HepG2 (cell line): ENCODE data around the gene BCAS1. TPM values are rescaled to one million over a fixed set of nuclear protein-coding genes. Genes with fewer than 3 reads are reported as not detected.

Experiments used
- ATAC-seq: fragments of 200-7000 bp; cut with Tn5 transposase; 3 replicates; pipeline ENCODE4 v1.9.1; 2020; ENCODE audit warnings: mild to moderate bottlenecking, moderate library complexity
- BruUV-seq: library from RNA; stranded (reverse); fragments of 400-500 nt; replicated peaks from 2 replicates; lab custom pipeline; 2021; lab: Mats Ljungman, UMichigan
- CTCF ChIA-PET: fragments of 300-600 bp; formaldehyde crosslinking; extraction: SDS; loops from one replicate; lab custom pipeline; 2021; ENCODE audit warnings: low total read pairs, inconsistent platforms, low intra/inter-chr PET ratio; lab: Yijun Ruan, JAX
- POLR2A ChIA-PET: fragments of 350-600 bp; sonication (Branson Sonifier 250); formaldehyde crosslinking; loops from one replicate; lab custom pipeline; 2020; ENCODE audit warnings: antibody characterized with exemption, inconsistent platforms; lab: Yijun Ruan, JAX
- DNase-seq: peaks from one replicate; pipeline ENCODE4 v3.0.0-alpha.2; 2015; ENCODE audit warnings: low spot score
- FAIRE-seq: peaks from 3 replicates; lab custom pipeline; 2011; peaks lifted over from hg19 to GRCh38; lab: Jason Lieb, UNC
- H2AFZ ChIP-seq: one replicate; pipeline ENCODE4 v1.6.1; 2011; ENCODE audit warnings: low read length, inconsistent platforms
- H3K27ac ChIP-seq: fragments of 300-600 bp; 3 replicates; pipeline ENCODE4 v1.8.0; 2011; ENCODE audit warnings: mixed run types, mild to moderate bottlenecking, mixed read lengths, low read length, inconsistent platforms; ENCODE audit not compliant: insufficient read depth; ENCODE audit errors: extremely low read length
- H3K27me3 ChIP-seq, 2 experiments: fragments of 200-600 bp in 1 of 2; 2 replicates in 1 of 2; 3 replicates in 1 of 2; pipeline versions ENCODE4 v1.6.0 to v1.8.0; 2011; ENCODE audit warnings: low read length in 2 of 2, mild to moderate bottlenecking in 2 of 2, moderate library complexity in 2 of 2, inconsistent platforms in 1 of 2; ENCODE audit not compliant: insufficient read depth in 2 of 2, control insufficient read depth in 1 of 2
- H3K36me3 ChIP-seq, 2 experiments: fragments of 200-600 bp in 1 of 2; replicated peaks in 1 of 2; 2 replicates in 1 of 2; 3 replicates in 1 of 2; pipeline versions ENCODE4 v1.5.1 to v1.8.0; 2011; ENCODE audit warnings: low read length in 2 of 2, inconsistent platforms in 1 of 2; ENCODE audit not compliant: insufficient read depth in 2 of 2, control insufficient read depth in 1 of 2
- H3K4me1 ChIP-seq: 2 replicates; pipeline ENCODE4 v1.5.1; 2012; ENCODE audit warnings: low read length, inconsistent platforms; ENCODE audit not compliant: insufficient read depth
- H3K4me2 ChIP-seq: 2 replicates; pipeline ENCODE4 v1.6.0; 2011; ENCODE audit warnings: low read depth, low read length, inconsistent platforms
- H3K4me3 ChIP-seq, 3 experiments: fragments of 200-600 bp in 1 of 3; sonication (generic), shearing (Covaris generic) in 1 of 3; replicated peaks in 1 of 3; 2 replicates each; pipeline ENCODE4 v1.5.1; 2011 to 2016; ENCODE audit warnings: low read length in 3 of 3, inconsistent platforms in 2 of 3, low read depth in 2 of 3, mild to moderate bottlenecking in 2 of 3, control low read depth in 1 of 3, mixed read lengths in 1 of 3; ENCODE audit not compliant: insufficient read depth in 1 of 3
- H3K79me2 ChIP-seq: one replicate; pipeline ENCODE4 v1.6.1; 2011; ENCODE audit warnings: low read length, inconsistent platforms; ENCODE audit not compliant: insufficient read depth
- H3K9ac ChIP-seq: 2 replicates; pipeline ENCODE4 v1.6.0; 2011; ENCODE audit warnings: mild to moderate bottlenecking, low read depth, low read length, inconsistent platforms; ENCODE audit not compliant: insufficient read depth
- H3K9me3 ChIP-seq: 2 replicates; pipeline ENCODE4 v1.5.1; 2012; ENCODE audit warnings: mild to moderate bottlenecking, low read length
- H4K20me1 ChIP-seq: 2 replicates; pipeline ENCODE4 v1.6.0; 2011; ENCODE audit warnings: inconsistent platforms, mild to moderate bottlenecking, low read length, moderate library complexity; ENCODE audit not compliant: insufficient read depth
- EP300 ChIP-seq, 3 experiments: sonication (generic) in 1 of 3; formaldehyde crosslinking in 1 of 3; IDR thresholded peaks; 2 replicates each; pipeline versions ENCODE4 v1.5.1 to v1.6.1; 2011 to 2020; ENCODE audit warnings: low read depth in 2 of 3, low read length in 2 of 3, borderline replicate concordance in 1 of 3, improper control_type of control experiment in 1 of 3, mild to moderate bottlenecking in 1 of 3, missing genetic modification reagents in 1 of 3, moderate library complexity in 1 of 3
- FOSL2 ChIP-seq: sonication (generic); formaldehyde crosslinking; IDR thresholded peaks from 2 replicates; pipeline ENCODE4 v1.4.0; 2020; ENCODE audit warnings: missing genetic modification reagents
- KDM6A ChIP-seq: IDR thresholded peaks from 2 replicates; pipeline ENCODE4 v1.6.1; 2016; ENCODE audit warnings: low read depth
- KLF16 ChIP-seq, 2 experiments: sonication (generic) in 1 of 2; formaldehyde crosslinking in 1 of 2; IDR thresholded peaks; 2 replicates each; pipeline versions ENCODE4 v1.6.1 to v1.8.0; 2016 to 2023; ENCODE audit warnings: missing genetic modification reagents in 2 of 2, missing compliant biosample characterization in 1 of 2
- NFE2L2 ChIP-seq: fragments of 150-350 bp; IDR thresholded peaks from 2 replicates; pipeline ENCODE4 v1.6.1; 2014; ENCODE audit warnings: low read length
- RAD51 ChIP-seq: fragments of 450-650 bp; IDR thresholded peaks from 2 replicates; pipeline ENCODE4 v1.6.1; 2016; ENCODE audit warnings: borderline replicate concordance
- XRCC5 ChIP-seq: fragments of 200-400 bp; formaldehyde crosslinking; optimal IDR thresholded peaks from 2 replicates; pipeline ENCODE3; 2017; ENCODE audit warnings: mild to moderate bottlenecking, low read length
- ZKSCAN8 ChIP-seq: IDR thresholded peaks from 2 replicates; pipeline ENCODE4 v1.6.1; 2016; ENCODE audit warnings: borderline replicate concordance, missing genetic modification reagents, missing compliant biosample characterization
- ZNF251 ChIP-seq: sonication (generic); formaldehyde crosslinking; IDR thresholded peaks from 2 replicates; pipeline ENCODE4 v1.9.0; 2021; ENCODE audit warnings: mild to moderate bottlenecking, missing genetic modification reagents
- ZNF276 ChIP-seq: sonication (generic); formaldehyde crosslinking; IDR thresholded peaks from 2 replicates; pipeline ENCODE4 v1.4.0; 2020; ENCODE audit warnings: mild to moderate bottlenecking, low read depth, missing genetic modification reagents
- ZNF577 ChIP-seq: sonication (generic); formaldehyde crosslinking; IDR thresholded peaks from 2 replicates; pipeline ENCODE4 v1.4.0; 2020; ENCODE audit warnings: mild to moderate bottlenecking, low read depth, missing genetic modification reagents, borderline replicate concordance
- ZNF670 ChIP-seq: sonication (generic); formaldehyde crosslinking; IDR thresholded peaks from 2 replicates; pipeline ENCODE4 v1.8.0; 2022; ENCODE audit warnings: mild to moderate bottlenecking, missing genetic modification reagents, borderline replicate concordance
- WGBS: methylation state at CpG from one replicate; pipeline ENCODE4 v1.1.6; 2017; ENCODE audit warnings: low lambda C conversion rate; 5-methylcytosine and 5-hydroxymethylcytosine counted together
- in situ Hi-C: cut with HindIII; loops from 2 replicates; pipeline ENCODE4 v1.10.0; 2017; ENCODE audit warnings: low pct_unique_long_range_greater_than_20kb; ENCODE audit not compliant: extremely low pct_ligation_motif_present
- intact Hi-C: fragments of 100-400 bp; cut with micrococcal nuclease; formaldehyde crosslinking; loops from one replicate; pipeline ENCODE4 v1.10.0; 2022; ENCODE audit not compliant: unreplicated experiment
- polyA plus RNA-seq, 8 experiments: library from polyadenylated mRNA; depleted of rRNA in 3 of 8; stranded (reverse) in 7 of 8; unstranded in 1 of 8; fragments of >200 nt; fragmentation: Illumina TruSeq in 4 of 8; extraction: Trizol in 4 of 8; gene quantifications; 2 replicates each; pipeline versions ENCODE4 v1.2.1 to v1.2.3, GENCODE V29; 2011 to 2016; ENCODE audit warnings: low read depth in 4 of 8, missing spikeins in 1 of 8, mixed read lengths in 1 of 8; ENCODE audit not compliant: insufficient read depth in 1 of 8
- total RNA-seq, 5 experiments: library from RNA; depleted of rRNA; stranded (reverse); fragments of >200 nt; fragmentation: Illumina TruSeq; extraction: Trizol; gene quantifications; 2 replicates each; pipeline ENCODE4 v1.2.3, GENCODE V29; 2016; ENCODE audit warnings: low read depth in 1 of 5
- TF ChIP-seq, protein P1 (sequence below): sonication (generic); formaldehyde crosslinking; IDR thresholded peaks from 2 replicates; pipeline ENCODE4 v1.5.1; 2020; ENCODE audit warnings: missing genetic modification reagents, mild to moderate bottlenecking, borderline replicate concordance
- TF ChIP-seq, protein P2 (sequence below): sonication (generic); formaldehyde crosslinking; IDR thresholded peaks from 2 replicates; pipeline ENCODE4 v1.8.0; 2022; ENCODE audit warnings: low read depth, missing genetic modification reagents

Gene BCAS1
- total and polyA plus RNA-seq, 2 of the 13 experiments (the other 11 are each of a cell fraction or from before 2014, with no cell fraction given): 0.55 to 0.91 TPM

DNA sequence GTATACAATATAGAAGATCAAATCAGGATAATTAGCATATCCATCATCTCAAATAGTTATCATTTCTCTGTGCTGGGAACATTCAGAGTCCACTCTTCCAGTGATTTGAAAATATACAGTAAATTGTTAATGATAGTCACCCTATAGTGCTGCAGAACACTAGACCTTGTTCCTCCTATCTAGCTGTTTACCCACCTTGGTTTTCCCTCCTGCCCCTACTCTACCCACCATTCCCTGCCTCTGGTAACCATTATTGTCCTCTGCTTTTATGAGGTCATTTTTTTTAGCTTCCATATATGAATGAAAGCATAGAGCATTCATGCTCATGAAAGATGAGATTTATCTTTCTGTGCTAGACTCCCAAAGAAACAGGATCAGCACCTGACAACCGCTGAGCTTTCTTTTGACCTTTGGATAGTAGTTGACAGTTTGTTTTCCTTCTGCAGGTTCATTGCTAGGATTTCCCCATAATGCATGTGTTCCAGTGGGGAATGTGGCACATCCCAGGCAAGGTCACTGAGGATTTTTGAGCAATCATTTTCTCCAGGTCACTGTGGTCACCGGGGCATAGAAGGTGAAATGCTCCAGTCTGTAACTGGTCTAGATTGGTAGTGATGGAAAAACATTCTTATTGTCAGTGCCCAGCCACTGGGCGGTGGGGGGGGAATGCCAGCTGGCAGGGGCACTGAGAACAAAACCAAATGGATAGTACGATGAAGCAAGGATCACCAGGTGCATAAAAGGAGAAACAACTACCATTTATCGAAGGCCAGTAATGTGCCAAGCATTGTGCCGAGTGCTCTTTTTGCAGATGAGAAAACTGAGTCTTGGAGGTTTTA lies 33.6 kb upstream of the BCAS1 start:
- peak; percentile 98 for FAIRE-seq
- H3K79me2 ChIP-seq: no peaks in the 10 kb centered on the region
- H4K20me1 ChIP-seq: no peaks in the 10 kb centered on the region
- no peaks in the 10 kb centered on the region for H3K36me3 ChIP-seq
- H3K4me1 ChIP-seq: peaks cover 87% of the 10 kb centered on the region
- peak; percentile 78 for ATAC-seq
- intact Hi-C loops (loop anchor here (1.0 to 10.0 kb wide), 7 partner anchors 12 to 529 kb away; no protein-coding TSS in a partner anchor), in situ Hi-C loops (no loop called here)
- no peaks in the 10 kb centered on the region for H3K9me3 ChIP-seq
- peak overlapping the region; percentile 96 for H3K27ac ChIP-seq
- ChIA-PET CTCF (interaction anchor here (1.0 to 4.7 kb wide), 5 partner anchors 12 to 93 kb away, joined by 3 to 92 read pairs (median 4); no protein-coding TSS in a partner anchor), POLR2A (interaction anchor here (0.6 to 11.5 kb wide), 23 partner anchors 13 to 481 kb away, joined by 3 to 287 read pairs (median 8); partner anchors contain the start of genes BCAS1, CYP24A1 and PFDN4)
- H3K4me3 ChIP-seq: peak overlapping the region; percentile 22 to 39 (median 24); a peak in 2 of 6 replicates
- 6% methylated on average over 6 of the region's 6 CpGs for WGBS
- H3K4me2 ChIP-seq: peak overlapping the region; percentile 82
- no peaks in the 10 kb centered on the region for H3K27me3 ChIP-seq
- H3K9ac ChIP-seq: peak overlapping the region; percentile 79
- no TSS peak for BruUV-seq
- H2AFZ ChIP-seq: no peak overlapping the region
- peak; percentile 100 for DNase-seq
- TF ChIP-seq, protein P1, sequence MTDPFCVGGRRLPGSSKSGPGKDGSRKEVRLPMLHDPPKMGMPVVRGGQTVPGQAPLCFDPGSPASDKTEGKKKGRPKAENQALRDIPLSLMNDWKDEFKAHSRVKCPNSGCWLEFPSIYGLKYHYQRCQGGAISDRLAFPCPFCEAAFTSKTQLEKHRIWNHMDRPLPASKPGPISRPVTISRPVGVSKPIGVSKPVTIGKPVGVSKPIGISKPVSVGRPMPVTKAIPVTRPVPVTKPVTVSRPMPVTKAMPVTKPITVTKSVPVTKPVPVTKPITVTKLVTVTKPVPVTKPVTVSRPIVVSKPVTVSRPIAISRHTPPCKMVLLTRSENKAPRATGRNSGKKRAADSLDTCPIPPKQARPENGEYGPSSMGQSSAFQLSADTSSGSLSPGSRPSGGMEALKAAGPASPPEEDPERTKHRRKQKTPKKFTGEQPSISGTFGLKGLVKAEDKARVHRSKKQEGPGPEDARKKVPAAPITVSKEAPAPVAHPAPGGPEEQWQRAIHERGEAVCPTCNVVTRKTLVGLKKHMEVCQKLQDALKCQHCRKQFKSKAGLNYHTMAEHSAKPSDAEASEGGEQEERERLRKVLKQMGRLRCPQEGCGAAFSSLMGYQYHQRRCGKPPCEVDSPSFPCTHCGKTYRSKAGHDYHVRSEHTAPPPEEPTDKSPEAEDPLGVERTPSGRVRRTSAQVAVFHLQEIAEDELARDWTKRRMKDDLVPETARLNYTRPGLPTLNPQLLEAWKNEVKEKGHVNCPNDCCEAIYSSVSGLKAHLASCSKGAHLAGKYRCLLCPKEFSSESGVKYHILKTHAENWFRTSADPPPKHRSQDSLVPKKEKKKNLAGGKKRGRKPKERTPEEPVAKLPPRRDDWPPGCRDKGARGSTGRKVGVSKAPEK (CRISPR knock-in tag): 0 out of 2 replicates have a peak, but pooled peaks have one; percentile 29
- TF ChIP-seq EP300 (IDR thresholded peaks at IDR 0.05; ENCODE audit: low read depth in 2 of 2, low read length in 2 of 2): peak; percentile 100
- TF ChIP-seq EP300 (CRISPR knock-in tag; IDR thresholded peaks at IDR 0.05; ENCODE audit: borderline replicate concordance): peak; percentile 99
- 0 out of 2 replicates have a peak, but pooled peaks have one; percentile 68 for TF ChIP-seq ZNF276
- peak; percentile 98 for TF ChIP-seq ZNF670 (CRISPR knock-in tag)
- TF ChIP-seq ZKSCAN8 (CRISPR knock-in tag): peak; percentile 96
- no peak for TF ChIP-seq RAD51
- peak; percentile 74; the same call in 1 of the 2 replicates for TF ChIP-seq NFE2L2
- TF ChIP-seq ZNF251 (CRISPR knock-in tag): no peak
- peak; percentile 98 for TF ChIP-seq FOSL2 (CRISPR knock-in tag)
- TF ChIP-seq, protein P2, sequence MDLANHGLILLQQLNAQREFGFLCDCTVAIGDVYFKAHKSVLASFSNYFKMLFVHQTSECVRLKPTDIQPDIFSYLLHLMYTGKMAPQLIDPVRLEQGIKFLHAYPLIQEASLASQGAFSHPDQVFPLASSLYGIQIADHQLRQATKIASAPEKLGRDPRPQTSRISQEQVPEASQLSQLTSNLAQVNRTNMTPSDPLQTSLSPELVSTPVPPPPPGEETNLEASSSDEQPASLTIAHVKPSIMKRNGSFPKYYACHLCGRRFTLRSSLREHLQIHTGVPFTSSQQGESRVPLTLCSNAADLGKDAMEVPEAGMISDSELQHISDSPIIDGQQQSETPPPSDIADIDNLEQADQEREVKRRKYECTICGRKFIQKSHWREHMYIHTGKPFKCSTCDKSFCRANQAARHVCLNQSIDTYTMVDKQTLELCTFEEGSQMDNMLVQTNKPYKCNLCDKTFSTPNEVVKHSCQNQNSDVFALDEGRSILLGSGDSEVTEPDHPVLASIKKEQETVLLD: peak; percentile 33; the same call in 1 of the 2 replicates
- peak in 1 of 2 experiments; percentile 95; a peak in 2 of 4 replicates for TF ChIP-seq KLF16 (CRISPR knock-in tag; IDR thresholded peaks at IDR 0.05)
- TF ChIP-seq XRCC5: peak; percentile 72
- no peak for TF ChIP-seq ZNF577
- TF ChIP-seq KDM6A (CRISPR knock-in tag): peak; percentile 99
